H1 (cell line): ENCODE measurements around the gene DCAF15. TPM values are rescaled to one million over a fixed set of nuclear protein-coding genes. Genes with fewer than 3 reads are reported as not detected.

Source experiments
- POU5F1 ChIP-seq: IDR thresholded peaks from 2 replicates; pipeline ENCODE4 v1.6.1; 2011; ENCODE audit warnings: low read depth, mild to moderate bottlenecking, low read length, moderate library complexity
- polyA plus RNA-seq, 7 experiments: library from polyadenylated mRNA; depleted of rRNA in 3 of 7; stranded (reverse) in 5 of 7; unstranded in 2 of 7; fragments of >200 nt in 5 of 7; fragments of 200-250 nt in 2 of 7; gene quantifications; 1 replicate in 5 of 7; 2 replicates in 1 of 7; 4 replicates in 1 of 7; pipeline versions ENCODE4 v1.2.1 to v1.2.3, GENCODE V29; 2011 to 2013; ENCODE audit warnings: missing spikeins in 2 of 7, mixed read lengths in 2 of 7
- total RNA-seq: library from RNA; stranded (reverse); fragmentation: NEBNext Ultra II Directional; extraction: Animal tissue kit (Norgen Biotek cat#: 25700); gene quantifications from 2 replicates; pipeline ENCODE4 v1.2.1, GENCODE V29; 2021

DCAF15 gene
- total and polyA plus RNA-seq, 2 of the 8 experiments (the other 6 are each of a cell fraction or from before 2014, with no cell fraction given): 68.7 to 80.8 TPM

GRCh38 chr19:13981988-13982501 lies 29.7 kb downstream of the DCAF15 start (continued):
- TF ChIP-seq POU5F1: no peak
